ENCODE data around the gene MMP2. TPM values are rescaled to one million over a fixed set of nuclear protein-coding genes. Genes with fewer than 3 reads are reported as not detected.

The MMP2 gene
- total RNA-seq, 6 donors from 2014 or later: 45.7 to 265 (median 143) TPM

GRCh38 chr16:55499951-55500529, 21.0 kb downstream of the MMP2 start:
- peaks cover 0 to 7% (median 3%) of the 10 kb centered on the region in 4 donors for H3K36me3 ChIP-seq
- no peaks in the 10 kb centered on the region for H3K9me3 ChIP-seq
- H3K4me3 ChIP-seq: no peak overlapping the region
- ATAC-seq (ENCODE audit: low FRiP score in 2 of 2) (peak in 1 of 2 donors; percentile 27), DNase-seq (no peak)
- 57 to 60% methylated on average over 10 of the region's 10 CpGs for WGBS, 2 donors
- peaks cover 15 to 46% (median 28%) of the 10 kb centered on the region in 4 donors for H3K4me1 ChIP-seq
- TF ChIP-seq POLR2AphosphoS5 (IDR thresholded peaks at IDR 0.05): no peak
- no peak for TF ChIP-seq EP300 (IDR thresholded peaks at IDR 0.05)
- no peak for TF ChIP-seq CTCF (IDR thresholded peaks at IDR 0.05)
- no peak for TF ChIP-seq POLR2A (IDR thresholded peaks at IDR 0.05)
- no peaks in the 10 kb centered on the region for H3K27me3 ChIP-seq
- H3K27ac ChIP-seq: peak overlapping the region in 2 of 4 donors; percentile 3 to 37

- peaks cover 0 to 12% (median 5%) of the 10 kb centered on the region in 4 donors for H3K36me3 ChIP-seq
- TF ChIP-seq POLR2A (IDR thresholded peaks at IDR 0.05) (no peak), POLR2AphosphoS5 (IDR thresholded peaks at IDR 0.05) (no peak)
- no peaks in the 10 kb centered on the region for H3K27me3 ChIP-seq
- H3K4me3 ChIP-seq: no peak overlapping the region
- no peaks in the 10 kb centered on the region for H3K9me3 ChIP-seq
- 28 to 35% methylated on average over 2 to 3 of the region's 3 CpGs for WGBS, 2 donors
- DNase-seq (peak in 1 of 2 donors; percentile 60), ATAC-seq (ENCODE audit: low FRiP score in 2 of 2) (peak in 1 of 2 donors; percentile 68)
- H3K4me1 ChIP-seq: peaks cover 15 to 40% (median 28%) of the 10 kb centered on the region in 4 donors
- no peak overlapping the region for H3K27ac ChIP-seq
Observed at GRCh38 chr16:55500530-55501011, 21.6 kb downstream of the MMP2 start.

GRCh38 chr16:55501549-55502322, 22.7 kb downstream of the MMP2 start:
- Histone ChIP-seq H3K4me1 (peaks cover 15 to 34% (median 26%) of the 10 kb centered on the region in 4 donors), H3K27ac (no peak overlapping the region), H3K4me3 (no peak overlapping the region), H3K36me3 (peaks cover 0 to 17% (median 8%) of the 10 kb centered on the region in 4 donors), H3K27me3 (no peaks in the 10 kb centered on the region), H3K9me3 (no peaks in the 10 kb centered on the region)
- ATAC-seq (ENCODE audit: low FRiP score in 2 of 2) (no peak), DNase-seq (no peak)
- 74 to 82% methylated on average over 9 of the region's 9 CpGs for WGBS, 2 donors
- TF ChIP-seq CTCF (IDR thresholded peaks at IDR 0.05): no peak
- no peak for TF ChIP-seq POLR2A (IDR thresholded peaks at IDR 0.05)
- TF ChIP-seq POLR2AphosphoS5 (IDR thresholded peaks at IDR 0.05): no peak
- no peak for TF ChIP-seq EP300 (IDR thresholded peaks at IDR 0.05)

DNA sequence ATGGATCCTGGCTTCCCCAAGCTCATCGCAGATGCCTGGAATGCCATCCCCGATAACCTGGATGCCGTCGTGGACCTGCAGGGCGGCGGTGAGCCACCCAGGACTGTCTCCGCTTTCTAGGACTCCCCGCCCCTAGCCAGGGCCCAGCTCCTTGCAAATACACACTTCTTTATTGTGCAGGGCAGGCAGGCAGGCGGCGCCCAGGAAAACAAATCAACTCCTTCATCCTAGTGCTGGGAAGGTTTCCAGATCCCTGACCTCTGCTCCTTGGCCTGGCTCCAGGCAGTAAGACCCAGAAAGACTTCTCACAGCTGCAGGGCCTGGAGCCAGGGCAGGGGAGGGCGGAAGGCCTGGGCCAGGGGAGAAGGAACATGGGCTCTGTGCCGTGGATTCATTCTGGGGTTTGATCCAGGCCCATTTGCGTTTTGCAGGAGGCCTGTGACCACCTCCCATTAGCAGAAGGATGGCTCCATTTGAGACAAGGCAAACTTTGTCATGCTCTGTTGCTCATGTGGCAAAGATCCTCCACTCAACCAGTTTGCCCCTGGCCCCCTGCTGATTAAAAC, 23.9 kb downstream of the MMP2 start:
- 58 to 65% methylated on average over 3 to 13 of the region's 13 CpGs for WGBS, 2 donors
- H3K27ac ChIP-seq: peak overlapping the region in 1 of 4 donors; percentile 13
- DNase-seq: peak; percentile 63 to 80
- peaks cover 0 to 14% (median 5%) of the 10 kb centered on the region in 4 donors for H3K36me3 ChIP-seq
- no peak overlapping the region for H3K4me3 ChIP-seq
- H3K4me1 ChIP-seq: peaks cover 15 to 34% (median 26%) of the 10 kb centered on the region in 4 donors
- no peaks in the 10 kb centered on the region for H3K9me3 ChIP-seq
- H3K27me3 ChIP-seq: no peaks in the 10 kb centered on the region
- TF ChIP-seq CTCF (IDR thresholded peaks at IDR 0.05) (no peak), POLR2AphosphoS5 (IDR thresholded peaks at IDR 0.05) (peak; percentile 56 to 69)
- ATAC-seq (ENCODE audit: low FRiP score in 2 of 2): peak; percentile 64 to 78
